ENCODE measurements around the gene DOK1.

The DOK1 gene

DNA sequence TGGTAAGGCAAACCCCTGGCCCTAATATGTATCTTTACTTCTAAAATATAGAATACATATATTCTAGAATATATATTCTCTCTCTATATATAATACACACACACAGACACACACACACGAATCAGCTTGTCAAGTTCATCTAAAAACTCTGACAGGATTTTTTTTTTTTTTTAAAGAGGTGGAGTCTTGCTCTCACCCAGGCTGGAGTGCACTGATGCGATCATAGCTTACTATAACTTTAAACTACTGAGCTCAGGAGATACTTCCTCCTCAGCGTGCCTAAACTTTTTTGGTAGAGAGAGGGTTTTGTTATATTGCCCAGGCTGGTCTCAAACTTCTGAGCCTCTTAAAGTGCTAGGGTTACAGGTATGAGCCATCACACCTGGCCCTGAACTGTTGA is 45.2 kb downstream of the DOK1 start:
- no peak for DNase-seq (ENCODE audit: low read depth)
- TF ChIP-seq CTCF (IDR thresholded peaks at IDR 0.05; ENCODE audit: low read length, missing control alignments), result no peak
- H3K4me3 ChIP-seq (replicated peaks; ENCODE audit: low read depth, low read length), result no peak overlapping the region

GRCh38 chr2:74602586-74603281 is 48.2 kb downstream of the DOK1 start:
- no peak for TF ChIP-seq CTCF (IDR thresholded peaks at IDR 0.05; ENCODE audit: low read length, missing control alignments)
- peak; percentile 48 for DNase-seq (ENCODE audit: low read depth)
- no peak overlapping the region for H3K4me3 ChIP-seq (replicated peaks; ENCODE audit: low read depth, low read length)

- DNase-seq (ENCODE audit: low read depth), result no peak
- H3K4me3 ChIP-seq (replicated peaks; ENCODE audit: low read depth, low read length), result no peak overlapping the region
- TF ChIP-seq CTCF (IDR thresholded peaks at IDR 0.05; ENCODE audit: low read length, missing control alignments), result no peak
Observed at GRCh38 chr2:74603282-74604000, 48.9 kb downstream of the DOK1 start.

GRCh38 chr2:74606927-74607326 is 52.4 kb downstream of the DOK1 start:
- no peak for DNase-seq (ENCODE audit: low read depth)
- no peak overlapping the region for H3K4me3 ChIP-seq (replicated peaks; ENCODE audit: low read depth, low read length)
- TF ChIP-seq CTCF (IDR thresholded peaks at IDR 0.05; ENCODE audit: low read length, missing control alignments), result no peak
